GM23248 (cell line): Measurements from ENCODE around the gene RSPH10B2.
"Not testable (repeated sequence)": the region's sequence is repeated elsewhere in the genome, so short reads cannot be mapped to it uniquely, and the experiment has no call there.

Source experiments
- EZH2 ChIP-seq: fragments of 200-600 bp; sonication (generic); IDR thresholded peaks from 2 replicates; pipeline ENCODE4 v1.6.1; 2018; ENCODE audit warnings: antibody characterized with exemption, mild to moderate bottlenecking; ENCODE audit not compliant: insufficient read depth, poor library complexity, severe bottlenecking
- EZH2phosphoT487 ChIP-seq: fragments of 200-600 bp; sonication (generic); IDR thresholded peaks from 2 replicates; pipeline ENCODE4 v1.6.1; 2018; ENCODE audit warnings: antibody characterized with exemption, moderate library complexity, mild to moderate bottlenecking, low read depth; ENCODE audit not compliant: insufficient read depth

DNA sequence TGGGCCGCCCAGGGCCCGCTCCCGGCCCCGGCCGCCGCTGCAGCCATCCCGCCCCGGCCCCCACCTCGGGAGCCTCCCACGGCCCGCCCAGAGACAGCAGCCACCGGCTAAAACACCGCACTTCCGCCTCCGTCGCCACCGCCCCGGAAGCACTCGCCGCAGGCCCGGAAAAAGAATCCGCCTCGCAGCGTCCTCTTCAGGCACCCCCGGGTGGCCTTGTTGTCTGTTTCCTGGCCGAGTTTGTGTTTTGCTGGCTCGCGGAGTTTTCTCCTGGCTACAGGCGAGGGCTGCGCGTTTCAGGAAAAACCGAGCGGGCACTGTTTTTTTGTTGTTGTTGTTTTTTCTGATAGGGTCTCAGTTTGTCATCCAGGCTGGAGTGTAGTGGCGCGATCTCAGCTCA, 72.2 kb downstream of the RSPH10B2 start, which contains the start of gene CCZ1B:
- not testable (repeated sequence) for TF ChIP-seq EZH2, EZH2phosphoT487
